ENCODE results near the gene HPF1. TPM values are rescaled to one million over a fixed set of nuclear protein-coding genes. Genes with fewer than 3 reads are reported as not detected.

Gene HPF1
- total and polyA plus RNA-seq, 2 of the 8 experiments (the other 6 are each of a cell fraction or from before 2014, with no cell fraction given) = 14.1 to 32.5 TPM

DNA sequence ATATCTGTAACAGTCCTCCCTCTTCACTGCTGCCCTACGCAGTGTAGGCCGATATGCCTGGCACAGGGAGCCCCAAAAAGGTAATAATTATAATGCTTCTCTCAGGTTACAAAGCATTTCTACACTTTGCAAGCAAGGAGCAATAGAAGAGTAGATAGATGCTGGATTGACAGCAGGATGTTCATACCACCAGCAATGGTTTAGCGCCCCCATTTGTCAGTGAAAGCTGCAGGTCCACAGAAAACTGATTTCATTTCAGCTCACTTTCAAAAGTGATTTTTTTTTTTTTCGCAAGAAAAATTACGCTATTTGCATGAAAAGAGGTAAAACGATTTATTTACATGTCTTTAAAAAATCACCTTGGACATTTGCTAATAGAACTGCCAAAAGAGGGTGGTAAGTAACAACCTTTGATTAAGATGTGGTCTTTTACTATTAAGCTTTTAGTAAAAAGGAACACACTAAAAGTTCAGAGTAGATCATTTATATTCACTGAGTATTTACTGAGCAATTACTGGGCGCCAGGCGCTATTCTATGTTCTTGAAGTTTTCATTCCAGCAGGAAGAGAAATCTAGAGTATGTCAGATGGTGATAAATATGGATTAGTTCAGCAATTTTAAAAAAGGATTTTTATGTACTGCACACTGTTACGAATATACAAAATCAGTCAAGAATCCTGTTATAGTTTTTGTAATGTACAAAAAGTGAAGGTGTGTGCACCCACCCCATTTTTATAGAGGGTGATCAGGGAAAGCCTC lies 34.4 kb downstream of the HPF1 start (continued):
- TF ChIP-seq, protein P1, sequence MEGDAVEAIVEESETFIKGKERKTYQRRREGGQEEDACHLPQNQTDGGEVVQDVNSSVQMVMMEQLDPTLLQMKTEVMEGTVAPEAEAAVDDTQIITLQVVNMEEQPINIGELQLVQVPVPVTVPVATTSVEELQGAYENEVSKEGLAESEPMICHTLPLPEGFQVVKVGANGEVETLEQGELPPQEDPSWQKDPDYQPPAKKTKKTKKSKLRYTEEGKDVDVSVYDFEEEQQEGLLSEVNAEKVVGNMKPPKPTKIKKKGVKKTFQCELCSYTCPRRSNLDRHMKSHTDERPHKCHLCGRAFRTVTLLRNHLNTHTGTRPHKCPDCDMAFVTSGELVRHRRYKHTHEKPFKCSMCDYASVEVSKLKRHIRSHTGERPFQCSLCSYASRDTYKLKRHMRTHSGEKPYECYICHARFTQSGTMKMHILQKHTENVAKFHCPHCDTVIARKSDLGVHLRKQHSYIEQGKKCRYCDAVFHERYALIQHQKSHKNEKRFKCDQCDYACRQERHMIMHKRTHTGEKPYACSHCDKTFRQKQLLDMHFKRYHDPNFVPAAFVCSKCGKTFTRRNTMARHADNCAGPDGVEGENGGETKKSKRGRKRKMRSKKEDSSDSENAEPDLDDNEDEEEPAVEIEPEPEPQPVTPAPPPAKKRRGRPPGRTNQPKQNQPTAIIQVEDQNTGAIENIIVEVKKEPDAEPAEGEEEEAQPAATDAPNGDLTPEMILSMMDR (IDR thresholded peaks at IDR 0.05; ENCODE audit: control extremely low read depth in 1 of 3, insufficient read depth in 1 of 3, low read depth in 1 of 3, low read length in 3 of 3) = peak in 2 of 3 experiments; percentile 44 to 54; a peak in 2 of 4 replicates
- TF ChIP-seq POLR2AphosphoS5 (IDR thresholded peaks at IDR 0.05; ENCODE audit: low read depth, low read length) = no peak
